PC-3 (cell line): ENCODE data around the gene NEO1. TPM values are rescaled to one million over a fixed set of nuclear protein-coding genes. Genes with fewer than 3 reads are reported as not detected.

Experiments
- ATAC-seq: fragments of 200-7000 bp; cut with Tn5 transposase; 2 replicates; pipeline ENCODE4 v1.9.1; 2020; ENCODE audit warnings: mild to moderate bottlenecking, moderate library complexity
- BruUV-seq: library from RNA; stranded (reverse); fragments of 400-500 nt; replicated peaks from 2 replicates; lab custom pipeline; 2021; lab: Mats Ljungman, UMichigan
- CTCF ChIA-PET: fragments of 300-600 bp; sonication (Branson Sonifier 250); formaldehyde crosslinking; loops from one replicate; lab custom pipeline; 2022; ENCODE audit warnings: antibody characterized with exemption; lab: Charles Lee
- POLR2A ChIA-PET: fragments of 300-600 bp; sonication (Branson Sonifier 250); formaldehyde crosslinking; loops from one replicate; lab custom pipeline; 2022; ENCODE audit warnings: antibody characterized with exemption; ENCODE audit not compliant: unreplicated experiment; lab: Charles Lee
- DNase-seq: peaks from one replicate; pipeline ENCODE4 v3.0.0-alpha.2; 2015
- H2AFZ ChIP-seq: fragments of 300-600 bp; sonication (generic); 2 replicates; pipeline ENCODE4 v1.6.0; 2016; ENCODE audit warnings: antibody characterized with exemption, low read length
- H3F3A ChIP-seq: fragments of 300-600 bp; sonication (generic); one replicate; pipeline ENCODE4 v1.6.0; 2017; ENCODE audit warnings: antibody characterized with exemption, low read length, control low read depth, mild to moderate bottlenecking; ENCODE audit not compliant: unreplicated experiment
- H3K27ac ChIP-seq: fragments of 300-600 bp; sonication (generic); 2 replicates; pipeline ENCODE4 v1.5.1; 2016; ENCODE audit warnings: mild to moderate bottlenecking, low read length
- H3K27me3 ChIP-seq: fragments of 300-600 bp; sonication (generic); 2 replicates; pipeline ENCODE4 v1.6.1; 2016; ENCODE audit warnings: low read length, mixed read lengths
- H3K36me3 ChIP-seq: fragments of 300-600 bp; sonication (generic); 2 replicates; pipeline ENCODE4 v1.6.1; 2016; ENCODE audit warnings: low read depth, mixed run types, low read length, mixed read lengths
- H3K4me1 ChIP-seq: fragments of 300-600 bp; sonication (generic); 2 replicates; pipeline ENCODE4 v1.5.1; 2016; ENCODE audit warnings: low read length; ENCODE audit not compliant: insufficient read depth
- H3K4me2 ChIP-seq: fragments of 300-600 bp; sonication (generic); 2 replicates; pipeline ENCODE4 v1.6.0; 2016; ENCODE audit warnings: low read length
- H3K4me3 ChIP-seq: fragments of 300-600 bp; sonication (generic); 2 replicates; pipeline ENCODE4 v1.5.1; 2016; ENCODE audit warnings: mild to moderate bottlenecking, low read length, mixed read lengths
- H3K79me2 ChIP-seq: fragments of 300-600 bp; sonication (generic); 2 replicates; pipeline ENCODE4 v1.6.1; 2017; ENCODE audit warnings: low read length, mixed read lengths
- H3K9ac ChIP-seq: fragments of 300-600 bp; sonication (generic); 2 replicates; pipeline ENCODE4 v1.6.0; 2016; ENCODE audit warnings: mild to moderate bottlenecking, low read length
- H3K9me2 ChIP-seq: fragments of 300-600 bp; sonication (generic); replicated peaks from 2 replicates; pipeline ENCODE4 v1.6.1; 2016; ENCODE audit warnings: mixed run types, low read length, mixed read lengths
- H3K9me3 ChIP-seq: fragments of 300-600 bp; sonication (generic); 2 replicates; pipeline ENCODE4 v1.6.1; 2016; ENCODE audit warnings: low read length, mixed read lengths
- H4K20me1 ChIP-seq: fragments of 300-600 bp; sonication (generic); 2 replicates; pipeline ENCODE4 v1.6.1; 2016; ENCODE audit warnings: low read length, mixed read lengths
- CTCF ChIP-seq: fragments of 300-600 bp; sonication (generic); conservative IDR thresholded peaks from 2 replicates; pipeline ENCODE4 v1.5.1; 2017; ENCODE audit warnings: antibody characterized with exemption, low read depth, mild to moderate bottlenecking, low read length
- EZH2 ChIP-seq: fragments of 300-600 bp; sonication (generic); IDR thresholded peaks from one replicate; pipeline ENCODE4 v1.6.1; 2017; ENCODE audit warnings: antibody characterized with exemption, mild to moderate bottlenecking, low read length; ENCODE audit not compliant: unreplicated experiment
- EZH2phosphoT487 ChIP-seq: fragments of 300-600 bp; sonication (generic); IDR thresholded peaks from 2 replicates; pipeline ENCODE4 v1.6.1; 2018; ENCODE audit warnings: mild to moderate bottlenecking, antibody characterized with exemption, low read length, borderline replicate concordance
- intact Hi-C: fragments of 100-400 bp; cut with micrococcal nuclease; formaldehyde crosslinking; loops from 2 replicates; pipeline ENCODE4 v1.9.0; 2023
- total RNA-seq: library from RNA; depleted of rRNA; stranded (reverse); fragments of >200 nt; gene quantifications from 2 replicates; pipeline ENCODE4 v1.2.3, GENCODE V29; 2014

NEO1 gene
- total RNA-seq, 1 experiment from 2014 or later: 1.2 TPM

- TF ChIP-seq CTCF (no peak), EZH2 (no peak), EZH2phosphoT487 (no peak)
- CTCF ChIA-PET: no interaction called here
- intact Hi-C loops: no loop called here
Observed at GRCh38 chr15:73183071-73183470, 130.8 kb downstream of the NEO1 start.

GRCh38 chr15:73190189-73190601, 137.9 kb downstream of the NEO1 start:
- TF ChIP-seq EZH2phosphoT487 (no peak), EZH2 (no peak), CTCF (no peak)
- Histone ChIP-seq H3K79me2 (no peaks in the 10 kb centered on the region), H3K4me3 (no peak overlapping the region), H3K9ac (no peak overlapping the region), H3K9me3 (no peaks in the 10 kb centered on the region), H3K4me1 (no peaks in the 10 kb centered on the region), H3K36me3 (no peaks in the 10 kb centered on the region), H3K4me2 (no peak overlapping the region), H3K27ac (no peak overlapping the region), H2AFZ (no peak overlapping the region), H3K9me2 (no peaks in the 10 kb centered on the region), H3F3A (no peaks in the 10 kb centered on the region), H3K27me3 (peaks cover 21% of the 10 kb centered on the region; the same call in 1 of the 2 replicates), H4K20me1 (no peaks in the 10 kb centered on the region)
- BruUV-seq: no TSS peak
- DNase-seq (no peak), ATAC-seq (no peak)
- intact Hi-C loops: no loop called here
- CTCF ChIA-PET: no interaction called here
- POLR2A ChIA-PET: no interaction called here

More at GRCh38 chr15:73183071-73183470, 130.8 kb downstream of the NEO1 start:
- no peak for ATAC-seq
- no peak for DNase-seq
- H3K36me3 ChIP-seq: no peaks in the 10 kb centered on the region
- no peaks in the 10 kb centered on the region for H3K4me1 ChIP-seq
- no peaks in the 10 kb centered on the region for H3K9me2 ChIP-seq
- H3K9me3 ChIP-seq: no peaks in the 10 kb centered on the region
- BruUV-seq: no TSS peak
- no peaks in the 10 kb centered on the region for H3F3A ChIP-seq
- no peak overlapping the region for H3K4me3 ChIP-seq
- H3K27ac ChIP-seq: no peak overlapping the region
- no peaks in the 10 kb centered on the region for H3K27me3 ChIP-seq
- H4K20me1 ChIP-seq: no peaks in the 10 kb centered on the region
- no peaks in the 10 kb centered on the region for H3K79me2 ChIP-seq
- H3K9ac ChIP-seq: no peak overlapping the region
- POLR2A ChIA-PET: no interaction called here
- H3K4me2 ChIP-seq: no peak overlapping the region
- H2AFZ ChIP-seq: no peak overlapping the region

- H3K27ac ChIP-seq: no peak overlapping the region
- no peaks in the 10 kb centered on the region for H3F3A ChIP-seq
- H3K9ac ChIP-seq: no peak overlapping the region
- no peaks in the 10 kb centered on the region for H3K36me3 ChIP-seq
- TF ChIP-seq EZH2 (no peak), EZH2phosphoT487 (no peak), CTCF (no peak)
- intact Hi-C loops: no loop called here
- BruUV-seq: no TSS peak
- ChIA-PET POLR2A (no interaction called here), CTCF (no interaction called here)
- no peak for ATAC-seq
- H3K4me3 ChIP-seq: no peak overlapping the region
- no peak overlapping the region for H3K4me2 ChIP-seq
- H3K27me3 ChIP-seq: peaks cover 15% of the 10 kb centered on the region; the same call in 1 of the 2 replicates
- no peak for DNase-seq
- H3K4me1 ChIP-seq: no peaks in the 10 kb centered on the region
- H3K79me2 ChIP-seq: no peaks in the 10 kb centered on the region
- no peaks in the 10 kb centered on the region for H4K20me1 ChIP-seq
- H3K9me2 ChIP-seq: no peaks in the 10 kb centered on the region
- H2AFZ ChIP-seq: no peak overlapping the region
- no peaks in the 10 kb centered on the region for H3K9me3 ChIP-seq
Observed at GRCh38 chr15:73195166-73195565, 142.9 kb downstream of the NEO1 start.
